GM19324 (cell line): ENCODE measurements around the gene ACACA.

Experiments used
- ATAC-seq: cut with Tn5 transposase; IDR thresholded peaks from one replicate; pipeline ENCODE4 v1.9.1; 2021; ENCODE audit warnings: mild to moderate bottlenecking, moderate library complexity; ENCODE audit not compliant: unreplicated experiment, low FRiP score

The ACACA gene

GRCh38 chr17:37054894-37055293, 351.7 kb downstream of the ACACA start:
- ATAC-seq = no peak

DNA sequence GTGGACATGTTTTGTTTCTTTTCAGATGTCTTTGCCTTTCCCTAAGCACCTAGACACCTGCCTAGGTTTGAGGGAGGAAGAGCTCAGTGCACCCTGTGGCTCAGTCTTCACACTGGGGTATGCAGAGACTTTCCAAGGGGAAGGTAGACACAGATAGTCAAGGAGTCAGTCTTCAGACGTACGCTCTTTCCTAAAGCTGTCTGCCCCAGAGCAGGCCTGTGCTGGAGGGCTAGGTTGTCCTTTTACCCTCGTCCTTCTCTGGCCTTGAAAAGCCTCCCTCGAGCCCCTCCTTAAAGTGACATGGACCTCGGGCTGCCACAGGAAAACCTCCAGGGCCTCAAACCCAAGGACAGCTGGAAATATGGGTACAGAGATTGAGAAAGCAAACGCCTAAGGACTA, 354.2 kb downstream of the ACACA start:
- no peak for ATAC-seq

DNA sequence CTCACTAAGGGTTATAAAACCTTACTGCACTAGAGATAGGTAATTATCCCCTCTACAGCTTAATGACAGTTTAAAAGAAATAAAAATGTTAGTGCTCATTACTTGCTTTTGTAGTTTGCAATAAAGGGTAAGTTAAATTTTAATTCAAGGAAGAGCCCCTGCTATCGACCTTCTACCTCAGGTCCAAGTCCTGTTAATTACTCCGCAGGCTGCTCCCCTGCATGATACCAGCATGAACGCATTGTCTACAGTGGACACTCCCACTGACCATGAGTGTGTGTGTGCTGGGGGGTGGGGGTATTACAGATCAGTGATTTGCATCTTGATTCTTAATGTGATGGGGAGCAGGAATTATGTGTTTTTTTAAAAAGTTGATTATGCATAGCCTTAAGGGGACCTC, 354.8 kb downstream of the ACACA start:
- ATAC-seq = no peak

GRCh38 chr17:37051381-37051780, 355.3 kb downstream of the ACACA start:
- no peak for ATAC-seq

DNA sequence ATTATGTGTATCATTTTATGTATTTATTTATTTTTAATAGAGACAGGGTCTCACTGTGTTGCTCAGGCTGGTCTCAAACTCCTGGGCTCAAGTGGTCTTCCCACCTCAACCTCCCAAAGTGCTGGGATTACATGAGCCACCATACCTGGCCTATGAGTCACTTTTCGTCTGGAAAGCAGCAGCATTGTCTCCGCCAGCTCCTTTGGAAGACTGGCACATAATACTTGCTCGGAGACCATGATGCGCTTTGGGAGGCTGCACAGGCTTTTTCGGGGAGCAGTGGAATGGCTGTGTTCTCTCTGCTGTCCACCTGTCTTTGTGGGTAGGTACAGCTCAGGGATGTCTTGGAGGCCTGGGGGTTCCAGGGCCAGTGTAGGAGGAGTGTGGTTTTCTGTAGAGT, 355.7 kb downstream of the ACACA start:
- no peak for ATAC-seq

DNA sequence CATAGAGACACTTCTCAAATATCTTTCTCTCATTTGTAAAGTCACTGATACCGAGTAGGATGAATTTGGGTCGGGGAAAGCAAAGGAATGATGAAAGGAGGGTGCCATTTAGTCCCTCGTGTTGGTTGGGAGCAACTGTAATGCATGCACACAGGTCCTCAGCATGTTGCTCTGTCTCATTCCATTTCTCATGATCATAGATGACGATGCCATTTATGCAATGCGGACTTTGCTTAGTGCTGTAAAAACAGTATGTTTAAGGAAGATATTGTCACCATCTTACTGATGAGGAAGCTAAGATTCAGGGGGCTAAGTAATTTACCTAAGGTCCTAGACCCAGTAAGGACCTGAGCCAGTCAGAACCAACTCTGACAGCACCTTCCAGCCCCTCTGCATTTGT, 357.8 kb downstream of the ACACA start:
- no peak for ATAC-seq

GRCh38 chr17:37047631-37048104, 359.0 kb downstream of the ACACA start:
- ATAC-seq = no peak

DNA sequence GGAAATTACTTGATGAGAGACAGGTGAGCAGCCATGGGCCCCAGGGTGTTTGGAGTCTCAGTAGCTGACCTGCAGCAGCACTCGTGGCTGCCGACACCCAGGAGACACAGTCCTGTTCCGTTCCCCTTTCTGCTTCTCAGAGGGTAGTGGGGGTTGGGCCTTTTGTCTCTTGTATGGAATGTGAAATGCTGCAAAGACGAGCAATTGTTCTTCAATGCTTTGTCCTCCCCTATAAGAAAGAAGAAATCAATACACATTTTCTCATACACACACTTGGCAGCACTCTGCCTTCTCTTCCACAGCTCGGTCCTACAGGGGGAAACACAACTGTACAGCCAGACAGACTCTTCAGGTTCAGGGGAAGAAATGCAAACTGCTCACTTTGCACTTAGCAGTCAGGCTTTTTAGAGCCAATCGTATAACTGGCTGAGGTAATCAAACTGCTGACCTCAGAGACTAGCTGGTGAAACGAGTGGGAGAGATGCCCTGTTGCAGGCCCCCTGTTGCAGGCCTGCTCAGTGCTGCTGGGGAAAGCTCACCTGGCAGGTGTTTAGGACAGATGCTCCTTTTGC, 361.2 kb downstream of the ACACA start:
- ATAC-seq = no peak

GRCh38 chr17:37043201-37043600, 363.4 kb downstream of the ACACA start:
- ATAC-seq = no peak

- no peak for ATAC-seq
Observed at GRCh38 chr17:37041932-37042331, 364.7 kb downstream of the ACACA start.

GRCh38 chr17:37039269-37039668, 367.4 kb downstream of the ACACA start:
- no peak for ATAC-seq

DNA sequence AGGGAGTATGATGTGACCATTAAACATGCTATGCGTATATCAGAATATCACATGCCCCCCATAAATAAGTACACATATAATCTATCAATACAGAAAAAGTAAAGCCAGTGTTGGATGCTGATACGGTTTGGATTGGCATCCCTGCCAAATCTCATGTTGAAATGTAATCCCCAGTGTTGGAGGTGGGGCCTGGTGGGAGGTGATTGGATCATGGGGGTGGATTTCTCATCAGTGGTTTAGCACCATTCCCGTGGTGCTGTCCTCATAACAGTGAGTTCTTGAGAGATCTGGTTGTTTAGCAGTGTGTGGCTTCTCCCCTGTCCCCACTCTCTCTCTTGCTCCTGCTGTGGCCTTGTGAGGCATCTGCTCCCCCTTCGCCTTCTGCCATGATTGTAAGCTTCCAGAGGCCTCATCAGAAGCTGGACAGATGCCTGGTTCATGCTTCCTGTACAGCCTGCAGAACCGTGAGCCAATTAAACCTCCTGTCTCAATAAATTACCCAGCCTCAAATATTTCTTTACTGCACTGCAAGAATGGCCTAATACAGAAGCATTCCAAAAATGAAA, 369.0 kb downstream of the ACACA start:
- ATAC-seq = no peak
